ENCODE results near the gene TMEM17. TPM values are rescaled to one million over a fixed set of nuclear protein-coding genes. Genes with fewer than 3 reads are reported as not detected.

Gene TMEM17
- total and polyA plus RNA-seq, 2 of the 13 experiments (the other 11 are each of a cell fraction or from before 2014, with no cell fraction given) = 0.22 to 0.50 TPM

DNA sequence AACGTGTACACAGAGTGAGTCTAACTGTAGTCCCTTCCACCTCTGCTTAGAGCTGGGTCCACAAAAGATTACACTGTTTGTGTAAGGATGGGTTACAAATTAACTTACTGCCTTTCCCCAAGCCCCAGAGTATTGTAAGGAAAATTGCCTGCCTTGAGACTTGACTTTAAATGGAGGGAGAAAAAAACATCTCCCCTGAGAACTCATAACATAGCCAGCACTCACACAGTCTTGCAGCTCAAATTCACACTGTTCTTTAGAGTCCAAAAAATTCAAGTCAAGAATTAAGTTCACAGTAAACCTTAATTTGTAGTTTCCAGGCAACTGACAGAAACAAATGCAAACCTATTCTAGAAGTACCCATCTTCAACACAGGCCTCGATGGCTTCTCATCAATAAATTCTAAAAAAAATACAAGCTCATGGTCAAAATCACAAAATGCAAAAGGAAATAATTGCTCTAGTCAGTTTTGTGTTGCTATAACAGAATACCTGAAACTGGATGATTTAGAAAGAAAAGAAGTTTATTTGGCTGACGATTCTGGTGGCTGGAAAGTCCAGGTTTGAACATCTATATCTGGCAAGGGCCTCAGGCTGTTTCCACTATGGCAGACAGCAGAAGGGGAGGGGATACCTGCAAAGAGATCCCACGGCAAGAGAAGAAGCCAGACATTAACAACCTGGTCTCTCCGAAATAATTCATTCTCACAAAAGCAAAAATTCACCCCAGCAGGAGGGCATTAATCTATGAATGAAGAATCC, 34.6 kb upstream of the TMEM17 start:
- POLR2A ChIA-PET = interaction anchor here (0.6 to 7.2 kb wide), 22 partner anchors 9 to 166 kb away, joined by 3 to 193 read pairs (median 5); partner anchors contain the start of gene EHBP1
- TF ChIP-seq PITX1 (CRISPR knock-in tag; IDR thresholded peaks at IDR 0.05) (peak; percentile 81), NFKBIZ (CRISPR knock-in tag; IDR thresholded peaks at IDR 0.05) (no peak), SP5 (CRISPR knock-in tag; IDR thresholded peaks at IDR 0.05; ENCODE audit: borderline replicate concordance, low read depth) (no peak), ZNF569 (CRISPR knock-in tag; IDR thresholded peaks at IDR 0.05; ENCODE audit: borderline replicate concordance) (no peak), NRL (CRISPR knock-in tag; IDR thresholded peaks at IDR 0.05; ENCODE audit: borderline replicate concordance) (no peak), ZFP36L2 (CRISPR knock-in tag; IDR thresholded peaks at IDR 0.05) (no peak), ZNF136 (CRISPR knock-in tag; IDR thresholded peaks at IDR 0.05; ENCODE audit: low read depth) (no peak), TP53 (CRISPR knock-in tag; conservative IDR thresholded peaks at IDR 0.05) (no peak), ZMYM3 (CRISPR knock-in tag; IDR thresholded peaks at IDR 0.05) (peak; percentile 77), ZFYVE20 (CRISPR knock-in tag; IDR thresholded peaks at IDR 0.05; ENCODE audit: borderline replicate concordance, low read depth) (no peak)
- TF ChIP-seq, protein P1, sequence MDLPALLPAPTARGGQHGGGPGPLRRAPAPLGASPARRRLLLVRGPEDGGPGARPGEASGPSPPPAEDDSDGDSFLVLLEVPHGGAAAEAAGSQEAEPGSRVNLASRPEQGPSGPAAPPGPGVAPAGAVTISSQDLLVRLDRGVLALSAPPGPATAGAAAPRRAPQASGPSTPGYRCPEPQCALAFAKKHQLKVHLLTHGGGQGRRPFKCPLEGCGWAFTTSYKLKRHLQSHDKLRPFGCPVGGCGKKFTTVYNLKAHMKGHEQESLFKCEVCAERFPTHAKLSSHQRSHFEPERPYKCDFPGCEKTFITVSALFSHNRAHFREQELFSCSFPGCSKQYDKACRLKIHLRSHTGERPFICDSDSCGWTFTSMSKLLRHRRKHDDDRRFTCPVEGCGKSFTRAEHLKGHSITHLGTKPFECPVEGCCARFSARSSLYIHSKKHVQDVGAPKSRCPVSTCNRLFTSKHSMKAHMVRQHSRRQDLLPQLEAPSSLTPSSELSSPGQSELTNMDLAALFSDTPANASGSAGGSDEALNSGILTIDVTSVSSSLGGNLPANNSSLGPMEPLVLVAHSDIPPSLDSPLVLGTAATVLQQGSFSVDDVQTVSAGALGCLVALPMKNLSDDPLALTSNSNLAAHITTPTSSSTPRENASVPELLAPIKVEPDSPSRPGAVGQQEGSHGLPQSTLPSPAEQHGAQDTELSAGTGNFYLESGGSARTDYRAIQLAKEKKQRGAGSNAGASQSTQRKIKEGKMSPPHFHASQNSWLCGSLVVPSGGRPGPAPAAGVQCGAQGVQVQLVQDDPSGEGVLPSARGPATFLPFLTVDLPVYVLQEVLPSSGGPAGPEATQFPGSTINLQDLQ (CRISPR knock-in tag; IDR thresholded peaks at IDR 0.05) = no peak
- TF ChIP-seq, protein P2, sequence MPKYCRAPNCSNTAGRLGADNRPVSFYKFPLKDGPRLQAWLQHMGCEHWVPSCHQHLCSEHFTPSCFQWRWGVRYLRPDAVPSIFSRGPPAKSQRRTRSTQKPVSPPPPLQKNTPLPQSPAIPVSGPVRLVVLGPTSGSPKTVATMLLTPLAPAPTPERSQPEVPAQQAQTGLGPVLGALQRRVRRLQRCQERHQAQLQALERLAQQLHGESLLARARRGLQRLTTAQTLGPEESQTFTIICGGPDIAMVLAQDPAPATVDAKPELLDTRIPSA (CRISPR knock-in tag; IDR thresholded peaks at IDR 0.05; ENCODE audit: borderline replicate concordance) = no peak
- TF ChIP-seq, protein P3, sequence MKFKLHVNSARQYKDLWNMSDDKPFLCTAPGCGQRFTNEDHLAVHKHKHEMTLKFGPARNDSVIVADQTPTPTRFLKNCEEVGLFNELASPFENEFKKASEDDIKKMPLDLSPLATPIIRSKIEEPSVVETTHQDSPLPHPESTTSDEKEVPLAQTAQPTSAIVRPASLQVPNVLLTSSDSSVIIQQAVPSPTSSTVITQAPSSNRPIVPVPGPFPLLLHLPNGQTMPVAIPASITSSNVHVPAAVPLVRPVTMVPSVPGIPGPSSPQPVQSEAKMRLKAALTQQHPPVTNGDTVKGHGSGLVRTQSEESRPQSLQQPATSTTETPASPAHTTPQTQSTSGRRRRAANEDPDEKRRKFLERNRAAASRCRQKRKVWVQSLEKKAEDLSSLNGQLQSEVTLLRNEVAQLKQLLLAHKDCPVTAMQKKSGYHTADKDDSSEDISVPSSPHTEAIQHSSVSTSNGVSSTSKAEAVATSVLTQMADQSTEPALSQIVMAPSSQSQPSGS (CRISPR knock-in tag; IDR thresholded peaks at IDR 0.05) = no peak
- TF ChIP-seq, protein P4, sequence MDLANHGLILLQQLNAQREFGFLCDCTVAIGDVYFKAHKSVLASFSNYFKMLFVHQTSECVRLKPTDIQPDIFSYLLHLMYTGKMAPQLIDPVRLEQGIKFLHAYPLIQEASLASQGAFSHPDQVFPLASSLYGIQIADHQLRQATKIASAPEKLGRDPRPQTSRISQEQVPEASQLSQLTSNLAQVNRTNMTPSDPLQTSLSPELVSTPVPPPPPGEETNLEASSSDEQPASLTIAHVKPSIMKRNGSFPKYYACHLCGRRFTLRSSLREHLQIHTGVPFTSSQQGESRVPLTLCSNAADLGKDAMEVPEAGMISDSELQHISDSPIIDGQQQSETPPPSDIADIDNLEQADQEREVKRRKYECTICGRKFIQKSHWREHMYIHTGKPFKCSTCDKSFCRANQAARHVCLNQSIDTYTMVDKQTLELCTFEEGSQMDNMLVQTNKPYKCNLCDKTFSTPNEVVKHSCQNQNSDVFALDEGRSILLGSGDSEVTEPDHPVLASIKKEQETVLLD (CRISPR knock-in tag; IDR thresholded peaks at IDR 0.05; ENCODE audit: low read depth) = no peak
- TF ChIP-seq, protein P5, sequence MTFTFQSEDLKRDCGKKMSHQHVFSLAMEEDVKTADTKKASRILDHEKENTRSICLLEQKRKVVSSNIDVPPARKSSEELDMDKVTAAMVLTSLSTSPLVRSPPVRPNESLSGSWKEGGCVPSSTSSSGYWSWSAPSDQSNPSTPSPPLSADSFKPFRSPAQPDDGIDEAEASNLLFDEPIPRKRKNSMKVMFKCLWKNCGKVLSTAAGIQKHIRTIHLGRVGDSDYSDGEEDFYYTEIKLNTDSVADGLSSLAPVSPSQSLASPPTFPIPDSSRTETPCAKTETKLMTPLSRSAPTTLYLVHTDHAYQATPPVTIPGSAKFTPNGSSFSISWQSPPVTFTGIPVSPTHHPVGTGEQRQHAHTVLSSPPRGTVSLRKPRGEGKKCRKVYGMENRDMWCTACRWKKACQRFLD (CRISPR knock-in tag; IDR thresholded peaks at IDR 0.05; ENCODE audit: borderline replicate concordance) = no peak

More for the DNA sequence above, 34.6 kb upstream of the TMEM17 start:
- H3K4me3 ChIP-seq (replicated peaks in 1 of 3; ENCODE audit: insufficient read depth in 1 of 3, low read depth in 2 of 3, low read length in 3 of 3) = peak overlapping the region in 1 of 3 experiments; percentile 8; a peak in 1 of 6 replicates
- WGBS (ENCODE audit: low lambda C conversion rate) = 55% methylated on average over 5 of the region's 5 CpGs
- peak overlapping the region; percentile 84 for H3K27ac ChIP-seq (ENCODE audit: extremely low read length, insufficient read depth, low read length)
- H4K20me1 ChIP-seq (ENCODE audit: insufficient read depth, low read length) = no peaks in the 10 kb centered on the region
- BruUV-seq (replicated peaks) = no TSS peak
- H3K27me3 ChIP-seq (ENCODE audit: control insufficient read depth in 1 of 2, insufficient read depth in 2 of 2, low read length in 2 of 2) = no peaks in the 10 kb centered on the region
- peak; percentile 98 for ATAC-seq
- H3K4me1 ChIP-seq (ENCODE audit: insufficient read depth, low read length) = peaks cover 69% of the 10 kb centered on the region
- in situ Hi-C loops (cut with HindIII; ENCODE audit: extremely low pct_ligation_motif_present, low pct_unique_long_range_greater_than_20kb) (no loop called here), intact Hi-C loops (cut with micrococcal nuclease; ENCODE audit: unreplicated experiment) (loop anchor here (2.0 kb wide), 2 partner anchors 14 to 28 kb away; no protein-coding TSS in a partner anchor)
- no peaks in the 10 kb centered on the region for H3K9me3 ChIP-seq (ENCODE audit: low read length)
- H3K36me3 ChIP-seq (replicated peaks in 1 of 2; ENCODE audit: control insufficient read depth in 1 of 2, insufficient read depth in 2 of 2, low read length in 2 of 2) = no peaks in the 10 kb centered on the region
- CTCF ChIA-PET (ENCODE audit: low intra/inter-chr PET ratio, low total read pairs) = no interaction called here
- peak overlapping the region; percentile 61 for H3K4me2 ChIP-seq (ENCODE audit: low read depth, low read length)
- no peaks in the 10 kb centered on the region for H3K79me2 ChIP-seq (ENCODE audit: insufficient read depth, low read length)
- peak; percentile 94 for DNase-seq (ENCODE audit: low spot score)
- H3K9ac ChIP-seq (ENCODE audit: insufficient read depth, low read depth, low read length) = peak overlapping the region; percentile 61
- FAIRE-seq = peak; percentile 90
- no peak overlapping the region for H2AFZ ChIP-seq (ENCODE audit: low read length)
